Measurements from ENCODE around the gene MRPL43. TPM values are rescaled to one million over a fixed set of nuclear protein-coding genes. Genes with fewer than 3 reads are reported as not detected.
A peak's percentile ranks its signal among the peaks of the same experiment; 100 is the strongest.

MRPL43 gene
- total and polyA plus RNA-seq, 12 donors = 43.8 to 123 (median 55.5) TPM

DNA sequence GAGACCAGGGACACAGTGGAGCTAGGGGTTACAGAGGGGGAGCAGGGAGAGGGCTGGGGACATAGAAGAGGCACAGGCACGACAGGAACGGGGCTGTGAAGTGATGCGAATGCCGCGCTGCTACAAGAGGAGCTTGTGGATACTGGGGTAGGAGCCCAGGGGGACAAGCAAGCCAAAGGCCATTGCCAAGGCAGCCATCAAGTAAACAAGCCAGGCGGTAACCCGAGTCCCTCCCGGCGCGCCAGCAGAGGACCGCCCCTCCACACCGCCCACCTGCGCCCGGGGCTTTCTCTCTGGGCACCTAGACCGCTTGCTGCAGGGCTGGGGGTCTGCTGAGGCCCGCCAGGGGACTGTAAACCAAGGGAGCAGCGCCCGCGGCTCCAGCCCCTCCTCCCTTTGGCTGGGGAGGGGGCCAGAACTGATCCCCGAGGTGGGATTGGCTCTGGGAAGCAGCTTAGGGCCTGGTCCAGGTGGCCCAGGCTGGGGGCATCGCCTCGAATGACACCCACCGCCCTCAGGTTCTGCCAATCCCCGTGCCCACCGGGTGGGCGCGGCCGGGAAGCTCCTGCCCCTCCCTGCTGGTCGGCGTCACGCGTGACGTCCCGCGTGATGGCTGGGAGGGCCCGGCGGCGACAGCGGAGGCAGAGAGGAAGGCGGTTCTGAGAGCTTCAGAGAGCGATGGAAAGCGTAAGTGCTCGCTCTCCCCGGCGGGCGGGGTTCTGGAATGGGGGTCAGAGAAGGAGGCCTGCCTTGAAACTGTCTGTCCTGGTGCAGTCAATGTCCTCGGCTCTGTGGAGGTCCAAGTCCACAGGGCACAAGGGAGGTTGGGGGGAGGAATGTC lies 44.7 kb upstream of the MRPL43 start:
- peak; percentile 67 to 87 (median 82) for ATAC-seq
- 1 to 2% methylated on average over 37 to 47 of the region's 47 CpGs for WGBS, 2 donors
- H3K9me3 ChIP-seq = no peaks in the 10 kb centered on the region
- TF ChIP-seq, protein P1, sequence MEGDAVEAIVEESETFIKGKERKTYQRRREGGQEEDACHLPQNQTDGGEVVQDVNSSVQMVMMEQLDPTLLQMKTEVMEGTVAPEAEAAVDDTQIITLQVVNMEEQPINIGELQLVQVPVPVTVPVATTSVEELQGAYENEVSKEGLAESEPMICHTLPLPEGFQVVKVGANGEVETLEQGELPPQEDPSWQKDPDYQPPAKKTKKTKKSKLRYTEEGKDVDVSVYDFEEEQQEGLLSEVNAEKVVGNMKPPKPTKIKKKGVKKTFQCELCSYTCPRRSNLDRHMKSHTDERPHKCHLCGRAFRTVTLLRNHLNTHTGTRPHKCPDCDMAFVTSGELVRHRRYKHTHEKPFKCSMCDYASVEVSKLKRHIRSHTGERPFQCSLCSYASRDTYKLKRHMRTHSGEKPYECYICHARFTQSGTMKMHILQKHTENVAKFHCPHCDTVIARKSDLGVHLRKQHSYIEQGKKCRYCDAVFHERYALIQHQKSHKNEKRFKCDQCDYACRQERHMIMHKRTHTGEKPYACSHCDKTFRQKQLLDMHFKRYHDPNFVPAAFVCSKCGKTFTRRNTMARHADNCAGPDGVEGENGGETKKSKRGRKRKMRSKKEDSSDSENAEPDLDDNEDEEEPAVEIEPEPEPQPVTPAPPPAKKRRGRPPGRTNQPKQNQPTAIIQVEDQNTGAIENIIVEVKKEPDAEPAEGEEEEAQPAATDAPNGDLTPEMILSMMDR (IDR thresholded peaks at IDR 0.05) = no peak
- H3K36me3 ChIP-seq = peaks cover 0 to 27% (median 21%) of the 10 kb centered on the region in 9 donors
- H3K27ac ChIP-seq = peak overlapping the region; percentile 93 to 99 (median 98)
- peaks cover 10 to 34% (median 26%) of the 10 kb centered on the region in 9 donors for H3K4me1 ChIP-seq
- intact Hi-C loops (cut with DNase I) = loop anchor here in 2 of 10 donors (5.0 kb wide), 2 partner anchors 35 to 45 kb away; partner anchors contain the start of genes LZTS2 (in 1 of the 2), MRPL43 (in 1 of the 2) and TWNK (in 1 of the 2)
- H3K27me3 ChIP-seq = no peaks in the 10 kb centered on the region
- H3K4me3 ChIP-seq = peak overlapping the region; percentile 70 to 83 (median 77)
- peak; percentile 86 to 87 for DNase-seq

DNA sequence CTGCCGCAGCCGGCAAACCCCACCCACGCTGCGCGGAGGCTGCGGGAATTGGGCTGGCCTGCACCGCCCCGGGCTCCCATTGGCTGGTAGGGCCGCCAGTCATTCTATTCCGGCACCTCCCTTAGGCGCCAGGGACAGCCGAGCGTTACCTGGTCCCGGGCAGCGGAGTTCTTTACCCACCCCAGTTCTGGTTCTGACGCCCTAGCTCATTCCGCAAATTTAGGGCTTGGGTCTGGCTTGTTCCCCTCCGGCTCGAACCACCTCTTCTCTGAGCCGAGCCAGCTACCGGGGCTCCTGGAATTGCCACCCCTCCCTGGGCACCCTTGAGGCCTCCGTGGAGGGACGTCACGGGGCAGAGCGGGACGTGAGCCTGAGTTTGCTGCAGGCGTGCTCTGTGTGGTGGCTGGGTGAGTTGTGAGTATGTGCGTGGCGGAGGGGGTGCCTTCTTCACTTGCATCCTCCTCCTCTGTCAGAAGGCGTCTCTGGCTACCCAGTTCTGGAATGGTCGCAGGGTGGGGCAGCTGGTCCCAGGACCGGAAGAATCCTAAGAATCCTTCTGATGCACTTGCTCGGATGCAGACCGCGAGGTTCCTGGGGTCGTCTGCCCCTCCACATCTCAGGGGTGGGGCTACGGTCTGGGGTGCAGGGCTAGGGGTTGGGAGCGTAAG lies 44.0 kb upstream of the MRPL43 start, which contains the start of the genes PDZD7 and SFXN3:
Gene PDZD7 (minus strand): TSS at position 2 of the 668 bp plus-strand sequence. CDS start 910 bp downstream, outside the sequence.
Gene SFXN3 (plus strand): TSS at position 107 of the 668 bp plus-strand sequence. CDS start 3,461 bp downstream, outside the sequence.
- H3K27ac ChIP-seq = peak within 1 kb of the TSS; percentile 93 to 99 (median 98)
- H3K36me3 ChIP-seq = peaks cover 0 to 19% (median 13%) of the 10 kb centered on the region in 9 donors
- intact Hi-C loops (cut with DNase I) = loop anchor here in 2 of 10 donors (5.0 kb wide), 2 partner anchors 34 to 44 kb away; partner anchors contain the start of genes LZTS2 (in 1 of the 2), MRPL43 (in 1 of the 2) and TWNK (in 1 of the 2)
- H3K4me3 ChIP-seq = peak within 1 kb of the TSS; percentile 70 to 83 (median 77)
- 0 to 1% methylated on average over 38 of the region's 38 CpGs for WGBS, 2 donors
- peaks cover 10 to 34% (median 26%) of the 10 kb centered on the region in 9 donors for H3K4me1 ChIP-seq
- TF ChIP-seq, protein P1 (IDR thresholded peaks at IDR 0.05) = no peak
- peak; percentile 98 to 99 for DNase-seq
- H3K9me3 ChIP-seq = no peaks in the 10 kb centered on the region
- no peaks in the 10 kb centered on the region for H3K27me3 ChIP-seq
- ATAC-seq = peak; percentile 85 to 93 (median 91)

DNA sequence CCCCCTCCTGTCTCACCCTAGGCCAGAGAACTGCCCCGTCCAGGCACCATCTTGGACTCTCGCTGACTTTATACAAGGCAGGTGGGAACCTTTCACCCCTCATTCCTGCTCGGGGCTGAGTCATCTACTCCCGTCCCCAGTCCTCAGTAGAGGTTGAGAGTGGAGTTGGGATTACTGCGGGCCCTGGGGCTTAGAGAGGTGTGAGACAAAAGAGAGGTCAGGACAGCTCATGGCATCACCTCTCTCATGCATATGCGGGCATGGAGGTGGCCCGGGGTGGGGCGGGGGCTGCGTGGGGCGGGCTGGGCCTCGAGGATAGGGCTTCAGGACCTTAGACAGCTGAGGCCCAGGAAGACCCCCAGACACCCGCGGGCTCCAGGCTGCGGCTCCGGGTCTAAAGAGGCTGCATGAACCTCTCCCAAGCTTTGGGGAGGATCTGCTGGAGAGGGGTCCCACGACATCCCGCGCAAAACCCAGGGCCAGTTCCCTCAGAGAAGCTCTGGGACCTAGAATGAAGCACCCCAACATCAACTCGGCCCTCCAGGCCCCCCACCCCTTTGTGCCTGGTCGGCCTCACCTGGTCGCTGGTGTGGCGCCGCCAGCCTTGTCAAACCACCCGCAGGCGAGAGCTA lies 43.3 kb upstream of the MRPL43 start:
- TF ChIP-seq, protein P1 (IDR thresholded peaks at IDR 0.05) = no peak
- H3K4me1 ChIP-seq = peaks cover 10 to 34% (median 26%) of the 10 kb centered on the region in 9 donors
- H3K27me3 ChIP-seq = no peaks in the 10 kb centered on the region
- peak overlapping the region; percentile 70 to 83 (median 77) for H3K4me3 ChIP-seq
- DNase-seq (no peak), ATAC-seq (peak in 1 of 8 donors; percentile 1)
- WGBS, 2 donors = 10 to 14% methylated on average over 25 of the region's 25 CpGs
- H3K27ac ChIP-seq = peak overlapping the region in 8 of 10 donors; percentile 93 to 99 (median 98)
- H3K36me3 ChIP-seq = peaks cover 0 to 13% (median 9%) of the 10 kb centered on the region in 9 donors
- intact Hi-C loops (cut with DNase I) = loop anchor here in 2 of 10 donors (5.0 kb wide), 2 partner anchors 33 to 43 kb away; partner anchors contain the start of genes LZTS2 (in 1 of the 2), MRPL43 (in 1 of the 2) and TWNK (in 1 of the 2)
- H3K9me3 ChIP-seq = no peaks in the 10 kb centered on the region

Data from heart right ventricle (tissue), 16 donors.